K562 (cell line): ENCODE measurements around the gene HRC. TPM values are rescaled to one million over a fixed set of nuclear protein-coding genes. Genes with fewer than 3 reads are reported as not detected.

Experiments used
- ELF4 ChIP-seq: fragments of 450-650 bp; formaldehyde crosslinking; IDR thresholded peaks from 2 replicates; pipeline ENCODE4 v1.4.0; 2022; ENCODE audit warnings: missing genetic modification characterization
- NONO ChIP-seq, 2 experiments: fragments of 200-400 bp in 1 of 2; fragments of 450-650 bp in 1 of 2; formaldehyde crosslinking in 1 of 2; IDR thresholded peaks; 2 replicates each; pipeline ENCODE4 v1.6.1; 2017; ENCODE audit warnings: low read depth in 2 of 2, mild to moderate bottlenecking in 2 of 2, moderate library complexity in 2 of 2, low read length in 1 of 2
- PCBP1 ChIP-seq: fragments of 200-400 bp; formaldehyde crosslinking; IDR thresholded peaks from 2 replicates; pipeline ENCODE4 v1.6.1; 2018; ENCODE audit warnings: mild to moderate bottlenecking, low read depth, low read length; ENCODE audit not compliant: poor library complexity, severe bottlenecking
- PHF8 ChIP-seq: fragments of 200-600 bp; sonication (generic); IDR thresholded peaks from 2 replicates; pipeline ENCODE4 v1.6.1; 2012; ENCODE audit warnings: mixed run types, mild to moderate bottlenecking, inconsistent platforms, low read length, moderate library complexity, borderline replicate concordance
- RBM17 ChIP-seq: fragments of 200-400 bp; formaldehyde crosslinking; IDR thresholded peaks from 2 replicates; pipeline ENCODE4 v1.6.1; 2017; ENCODE audit warnings: low read depth, mild to moderate bottlenecking, low read length, borderline replicate concordance
- SNAPC5 ChIP-seq: fragments of 250-450 bp; sonication (Bioruptor Pico); IDR thresholded peaks from 2 replicates; pipeline ENCODE4 v1.8.0; 2021; ENCODE audit warnings: moderate library complexity, mild to moderate bottlenecking, inconsistent platforms
- SREBF1 ChIP-seq: fragments of 150-350 bp; IDR thresholded peaks from 2 replicates; pipeline ENCODE4 v1.6.1; 2014; ENCODE audit warnings: antibody characterized with exemption, low read depth, low read length, borderline replicate concordance
- STAT6 ChIP-seq: sonication (generic); formaldehyde crosslinking; IDR thresholded peaks from 2 replicates; pipeline ENCODE4 v1.8.1; 2023; ENCODE audit warnings: mild to moderate bottlenecking, missing genetic modification reagents
- TAF1 ChIP-seq: IDR thresholded peaks from 2 replicates; pipeline ENCODE4 v1.6.1; 2011; ENCODE audit warnings: mild to moderate bottlenecking, low read length, moderate library complexity; ENCODE audit not compliant: insufficient read depth, control insufficient read depth, severe bottlenecking; ENCODE audit errors: extremely low read depth
- ZNF253 ChIP-seq: fragments of 250-450 bp; sonication (Bioruptor Pico); conservative IDR thresholded peaks from 2 replicates; pipeline ENCODE4 v1.6.1; 2021; ENCODE audit warnings: mild to moderate bottlenecking
- ZNF431 ChIP-seq: sonication (generic); formaldehyde crosslinking; IDR thresholded peaks from 2 replicates; pipeline ENCODE4 v1.8.0; 2022; ENCODE audit warnings: mild to moderate bottlenecking, missing genetic modification reagents
- polyA plus RNA-seq, 8 experiments: library from polyadenylated mRNA; depleted of rRNA in 4 of 8; stranded (reverse) in 5 of 8; unstranded in 3 of 8; fragments of >200 nt; fragmentation: Nextera tagmentation in 2 of 8; fragmentation: Illumina TruSeq in 1 of 8; extraction: Ambion mirVana in 2 of 8; extraction: Trizol in 1 of 8; gene quantifications; 2 replicates each; pipeline versions ENCODE4 v1.2.1 to v1.2.3, GENCODE V29; 2011 to 2014; ENCODE audit warnings: inconsistent platforms in 1 of 8, missing spikeins in 1 of 8
- total RNA-seq, 7 experiments: library from RNA; depleted of rRNA in 6 of 7; stranded (reverse); fragments of >200 nt in 6 of 7; fragmentation: Illumina TruSeq in 2 of 7; extraction: Trizol in 2 of 7; gene quantifications; 2 replicates each; pipeline versions ENCODE4 v1.2.1 to v1.2.3, GENCODE V29; 2011 to 2021; ENCODE audit warnings: low replicate concordance in 1 of 7

HRC gene
- total and polyA plus RNA-seq, 9 of the 15 experiments (the other 6 are each of a cell fraction or from before 2014, with no cell fraction given) = 0.66 to 18.7 (median 13.1) TPM

GRCh38 chr19:49150106-49150943 lies 4.9 kb downstream of the HRC start (continued):
- TF ChIP-seq NONO (IDR thresholded peaks at IDR 0.05; ENCODE audit: low read depth in 2 of 2, low read length in 1 of 2) = peak in 1 of 2 experiments; percentile 98; a peak in 2 of 4 replicates
- TF ChIP-seq ZNF431 (CRISPR knock-in tag) = 0 out of 2 replicates have a peak, but pooled peaks have one; percentile 51
- TF ChIP-seq STAT6 (CRISPR knock-in tag) = no peak
- peak; percentile 66 for TF ChIP-seq PCBP1
- no peak for TF ChIP-seq SNAPC5 (CRISPR knock-in tag)
- TF ChIP-seq ZNF253 (CRISPR knock-in tag) = no peak
- TF ChIP-seq SREBF1 = peak; percentile 82; the same call in 1 of the 2 replicates
- peak; percentile 49; the same call in 1 of the 2 replicates for TF ChIP-seq PHF8
- peak; percentile 68; the same call in 1 of the 2 replicates for TF ChIP-seq ELF4 (CRISPR knock-in tag)
- TF ChIP-seq RBM17 = no peak
- TF ChIP-seq TAF1 = peak; percentile 66
